ENCODE measurements around the gene KRT8.

The KRT8 gene

DNA sequence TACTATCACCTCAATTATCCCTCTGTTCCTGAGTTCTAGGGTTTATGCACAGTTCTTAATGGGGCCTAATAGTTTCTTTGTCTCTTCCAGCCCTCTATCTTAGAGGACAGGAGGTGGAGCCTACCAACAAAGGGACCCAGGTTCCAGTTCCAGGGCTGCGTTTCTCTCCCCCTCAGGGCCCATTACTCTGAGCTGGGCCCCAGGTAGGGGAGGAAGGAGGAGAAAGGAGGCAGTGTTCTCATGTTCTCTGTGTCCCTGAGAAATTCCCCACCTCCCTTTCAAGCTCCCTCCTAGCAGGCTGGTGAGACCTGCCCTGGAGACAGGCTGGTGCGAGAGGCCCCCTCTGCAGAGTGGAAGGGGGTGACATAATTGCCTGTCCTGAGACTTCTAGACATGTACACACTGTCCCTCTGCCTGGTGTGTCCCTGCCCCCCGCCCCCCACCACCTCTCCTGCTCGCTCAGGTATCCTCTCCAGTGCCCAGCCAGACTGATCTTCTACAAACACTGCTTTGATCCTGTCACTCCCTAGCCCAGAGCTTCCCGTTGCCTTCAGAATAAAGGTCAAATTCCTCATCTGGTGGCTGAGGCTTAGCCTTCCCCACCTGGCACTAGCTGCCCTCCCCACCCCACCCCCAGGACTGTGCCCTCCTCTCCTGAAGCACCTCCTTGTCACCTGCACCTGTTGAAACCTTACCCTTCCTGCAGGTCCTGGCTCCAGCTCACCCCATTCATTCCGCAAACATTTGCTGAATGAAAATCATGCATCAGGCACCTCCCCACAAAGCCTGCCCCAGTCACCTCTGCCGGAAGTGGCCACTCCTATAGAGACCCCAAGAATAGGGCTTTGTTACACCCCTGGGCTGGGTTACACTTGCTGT, 21.1 kb upstream of the KRT8 start:
- DNase-seq = no peak

DNA sequence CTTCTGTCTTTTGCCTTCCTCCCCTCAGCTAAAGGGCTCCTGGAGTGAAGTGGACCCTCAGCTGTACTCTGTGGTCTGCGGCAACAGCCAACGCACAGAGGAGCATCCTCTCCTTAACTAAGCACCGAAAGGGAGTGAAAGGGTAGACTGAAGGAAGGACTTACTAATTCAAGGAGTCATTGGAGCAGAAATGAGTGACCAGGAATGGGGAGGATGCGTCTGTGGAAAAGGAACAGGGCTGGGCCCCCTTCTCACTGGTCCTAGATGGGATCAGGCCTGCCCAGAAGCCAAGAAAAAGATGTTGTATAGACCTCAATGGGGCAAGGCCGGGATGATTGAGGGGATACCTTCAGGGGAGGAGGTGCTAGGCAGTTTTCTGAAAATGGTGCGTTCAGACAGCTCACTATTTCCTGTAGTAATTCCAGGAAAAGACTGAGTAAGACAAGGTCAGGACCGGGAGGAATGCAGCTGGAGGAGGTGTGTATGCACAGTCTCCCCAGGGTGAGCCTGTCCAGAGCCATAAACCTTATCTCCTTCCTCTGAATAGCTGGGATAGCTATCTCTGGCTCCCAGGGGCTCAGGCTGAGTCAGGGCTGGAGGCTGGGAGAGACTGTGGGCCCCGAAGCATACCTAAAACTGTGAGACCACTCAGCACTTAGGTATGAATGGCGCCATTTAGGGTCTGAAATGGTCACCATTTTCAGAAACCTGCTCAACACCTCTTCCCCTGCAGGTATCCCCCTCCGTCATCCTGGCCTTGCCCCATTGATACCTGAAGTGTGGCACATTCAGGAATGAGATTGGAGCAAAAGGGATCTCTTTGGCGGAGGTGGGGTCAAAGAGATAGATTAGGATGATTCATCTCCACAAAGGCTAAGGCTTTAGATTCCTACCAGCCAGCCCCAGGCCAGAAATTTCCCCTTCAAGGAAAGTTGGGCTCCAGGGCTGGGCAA, 20.2 kb upstream of the KRT8 start:
- DNase-seq = no peak

DNA sequence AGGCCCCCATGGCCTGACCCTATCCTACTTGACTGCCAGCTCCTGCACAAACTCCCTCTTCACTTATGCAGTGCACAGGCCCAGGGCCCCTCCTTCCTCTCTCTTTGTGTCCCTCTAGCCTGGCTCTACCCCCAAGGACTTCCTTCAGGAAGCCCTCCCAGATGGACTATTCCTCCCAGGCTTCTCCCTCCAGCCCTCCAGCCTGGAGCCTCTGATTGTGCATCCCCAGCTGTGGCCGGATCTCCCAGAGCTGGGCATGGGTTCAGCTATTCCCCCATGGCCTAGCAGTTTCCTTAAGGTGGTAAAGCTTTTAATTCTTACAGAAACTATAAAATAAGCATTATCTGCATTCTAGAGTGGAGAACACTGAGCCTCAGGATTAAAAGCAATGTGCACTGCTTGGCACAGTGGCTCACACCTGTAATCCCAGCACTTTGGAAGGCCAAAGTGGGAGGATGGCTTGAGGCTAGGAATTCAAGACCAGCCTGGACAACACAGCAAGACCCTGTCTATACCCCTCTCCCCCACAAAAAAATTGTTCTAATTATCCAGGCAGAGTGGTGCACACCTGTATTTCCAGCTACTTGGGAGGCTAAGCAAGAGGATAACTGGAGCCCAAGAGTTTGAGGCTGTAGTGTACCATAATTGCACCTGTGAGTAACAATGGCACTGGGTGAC, 16.8 kb upstream of the KRT8 start:
- DNase-seq = no peak

DNA sequence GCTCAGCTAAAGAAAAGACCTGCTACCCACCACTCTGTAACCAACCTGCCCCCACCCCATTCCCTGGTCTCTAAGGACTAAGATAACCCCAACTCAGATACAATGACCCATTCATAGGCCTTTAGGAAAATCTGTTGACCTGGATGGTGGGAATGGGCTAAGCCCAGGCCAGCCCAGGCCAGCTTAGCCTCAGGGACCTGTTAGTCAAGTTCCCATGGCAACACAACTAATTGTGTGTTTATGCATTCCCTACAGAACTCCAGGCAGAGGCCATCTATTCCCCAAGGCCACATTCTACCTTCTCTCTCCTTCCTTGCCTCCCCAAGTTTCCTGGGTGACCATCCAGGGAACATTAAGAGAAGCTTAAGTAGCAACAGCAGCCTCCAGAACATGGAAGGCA, 16.1 kb upstream of the KRT8 start:
- no peak for DNase-seq

DNA sequence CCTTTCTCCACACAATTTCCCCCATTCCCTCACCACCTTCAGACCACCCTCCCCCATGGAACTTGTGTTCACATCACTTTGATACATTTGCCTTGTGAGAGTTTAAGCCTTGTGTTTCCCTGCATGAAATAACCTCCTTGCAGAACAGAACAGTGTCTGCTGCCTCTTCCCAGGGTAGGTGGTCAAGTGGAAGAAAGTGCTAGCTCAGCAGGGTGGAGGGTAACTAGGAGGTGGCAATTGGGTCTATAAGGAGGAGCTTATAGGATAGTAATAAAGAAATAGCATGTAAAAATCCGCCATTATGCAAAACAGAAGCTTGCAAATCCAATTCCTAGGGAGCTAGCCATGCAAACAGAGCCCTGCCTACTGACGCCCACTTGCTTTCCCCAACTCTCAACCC, 13.9 kb upstream of the KRT8 start:
- no peak for DNase-seq

DNA sequence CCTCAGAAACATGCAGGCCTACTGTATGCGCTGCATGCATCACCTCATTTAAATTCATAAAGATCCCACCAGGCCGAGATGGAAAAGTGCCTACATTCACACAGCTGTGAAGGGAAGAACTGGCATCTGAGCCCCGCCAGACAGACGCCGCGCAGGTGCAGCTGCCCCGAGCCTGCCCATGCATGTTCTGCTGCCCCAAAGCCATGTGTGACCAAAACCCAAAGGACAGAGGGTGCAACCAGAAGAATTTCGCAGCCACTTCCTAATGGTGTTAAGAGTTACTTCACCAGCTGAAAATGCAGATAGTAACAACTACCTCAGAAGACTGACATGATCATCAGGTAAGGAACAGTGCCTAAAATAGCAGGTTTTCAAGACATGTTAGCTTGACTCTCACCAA, 13.5 kb upstream of the KRT8 start:
- no peak for DNase-seq

DNA sequence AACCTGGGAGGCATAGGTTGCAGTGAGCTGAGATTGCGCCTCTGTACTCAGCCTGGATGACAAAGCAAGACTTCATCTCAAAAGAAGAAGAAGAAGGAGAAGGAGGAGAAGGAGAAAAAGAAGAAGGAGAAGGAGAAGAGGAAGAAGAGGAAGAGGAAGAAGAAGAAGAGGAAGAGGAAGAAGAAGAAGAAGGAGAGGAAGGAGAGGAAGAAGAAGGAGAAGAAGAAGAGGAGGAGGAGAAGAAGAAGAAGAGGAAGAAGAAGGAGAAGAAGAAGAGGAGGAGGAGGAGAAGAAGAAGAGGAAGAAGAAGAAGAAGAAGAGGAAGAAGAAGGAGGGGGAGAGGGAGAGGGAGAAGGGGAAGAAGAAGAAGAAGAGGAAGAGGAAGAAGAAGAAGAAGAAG, 12.9 kb upstream of the KRT8 start:
- no peak for DNase-seq

DNA sequence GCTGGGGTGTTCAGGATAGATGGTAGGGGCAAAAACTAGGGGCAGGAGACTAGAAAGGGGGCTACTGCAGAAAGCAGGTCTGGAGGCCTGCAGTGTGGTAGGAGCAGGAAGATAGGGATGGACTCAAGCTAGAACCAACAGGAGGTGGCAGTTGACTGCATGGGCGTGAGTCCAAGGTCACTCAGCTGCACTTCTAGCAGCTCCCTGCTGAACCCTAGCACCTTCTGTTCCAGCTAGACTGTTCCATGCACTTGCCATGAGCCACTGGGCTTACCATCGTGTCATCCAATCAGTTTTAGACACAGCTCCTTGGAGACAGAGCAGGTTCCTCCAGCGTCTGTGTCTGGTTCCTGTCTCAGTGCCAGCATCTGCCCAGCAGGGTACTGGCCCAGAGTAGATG, 11.3 kb upstream of the KRT8 start:
- DNase-seq = no peak

DNA sequence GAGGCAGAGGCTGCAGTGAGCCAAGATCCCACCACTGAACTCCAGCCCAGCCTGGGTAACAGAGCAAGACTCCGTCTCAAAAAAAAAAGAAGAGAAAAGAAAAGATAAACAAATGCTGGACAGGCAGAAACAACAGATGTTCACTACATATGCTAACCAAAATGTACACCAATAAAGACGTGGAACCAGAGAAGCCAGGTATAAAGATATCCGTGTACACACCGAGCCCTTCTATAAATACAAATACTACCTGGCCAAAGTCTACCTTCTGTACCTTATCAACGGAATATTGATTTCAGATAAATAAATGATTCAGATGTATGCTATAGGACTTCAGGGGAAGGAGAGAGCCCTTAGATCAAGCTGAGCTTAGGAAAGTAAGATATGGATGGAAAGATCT, 10.8 kb upstream of the KRT8 start:
- no peak for DNase-seq

DNA sequence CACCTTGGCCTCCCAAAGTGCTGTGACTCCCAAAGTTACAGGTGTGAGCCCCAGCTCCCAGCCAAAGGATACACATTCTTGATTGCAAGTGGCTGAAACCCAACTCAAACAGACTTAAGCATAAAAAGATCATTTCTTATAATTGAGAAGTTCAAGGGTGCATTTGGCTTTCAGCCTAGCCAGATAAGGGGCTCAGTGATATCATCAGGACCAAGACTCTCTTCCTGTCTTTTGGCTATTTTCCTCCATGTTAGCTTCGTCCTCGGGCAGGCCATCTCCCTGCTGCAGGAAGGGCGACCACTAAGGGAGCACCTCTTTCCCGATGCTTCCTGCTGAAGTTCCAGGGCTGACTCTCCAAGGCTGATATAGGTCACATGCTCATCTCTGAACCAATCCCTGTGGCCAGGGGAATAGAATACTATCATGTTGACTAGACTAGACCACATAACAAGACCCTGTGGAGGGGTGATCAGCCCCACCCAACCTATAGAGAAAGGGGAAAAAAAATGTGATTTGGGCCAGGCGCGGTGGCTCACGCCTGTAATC, 9.8 kb upstream of the KRT8 start:
- no peak for DNase-seq

DNA sequence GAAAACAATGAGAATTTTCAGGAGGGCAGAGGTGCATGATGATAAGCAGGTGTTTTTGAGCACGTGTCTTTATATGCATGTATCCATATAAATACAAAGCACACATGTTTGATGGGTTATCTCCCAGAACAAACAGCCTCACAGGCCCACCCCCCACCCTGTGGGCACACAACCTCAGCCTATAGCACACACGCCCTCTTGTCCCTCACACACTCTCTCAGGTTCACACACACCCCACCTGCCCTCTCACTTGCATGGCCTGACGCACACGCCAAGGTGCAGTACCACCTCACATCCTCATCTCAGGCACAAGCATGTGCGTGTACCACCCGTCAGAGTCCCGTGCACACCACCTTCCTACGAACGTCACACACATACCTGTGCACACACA, 8.6 kb upstream of the KRT8 start:
- no peak for DNase-seq

DNA sequence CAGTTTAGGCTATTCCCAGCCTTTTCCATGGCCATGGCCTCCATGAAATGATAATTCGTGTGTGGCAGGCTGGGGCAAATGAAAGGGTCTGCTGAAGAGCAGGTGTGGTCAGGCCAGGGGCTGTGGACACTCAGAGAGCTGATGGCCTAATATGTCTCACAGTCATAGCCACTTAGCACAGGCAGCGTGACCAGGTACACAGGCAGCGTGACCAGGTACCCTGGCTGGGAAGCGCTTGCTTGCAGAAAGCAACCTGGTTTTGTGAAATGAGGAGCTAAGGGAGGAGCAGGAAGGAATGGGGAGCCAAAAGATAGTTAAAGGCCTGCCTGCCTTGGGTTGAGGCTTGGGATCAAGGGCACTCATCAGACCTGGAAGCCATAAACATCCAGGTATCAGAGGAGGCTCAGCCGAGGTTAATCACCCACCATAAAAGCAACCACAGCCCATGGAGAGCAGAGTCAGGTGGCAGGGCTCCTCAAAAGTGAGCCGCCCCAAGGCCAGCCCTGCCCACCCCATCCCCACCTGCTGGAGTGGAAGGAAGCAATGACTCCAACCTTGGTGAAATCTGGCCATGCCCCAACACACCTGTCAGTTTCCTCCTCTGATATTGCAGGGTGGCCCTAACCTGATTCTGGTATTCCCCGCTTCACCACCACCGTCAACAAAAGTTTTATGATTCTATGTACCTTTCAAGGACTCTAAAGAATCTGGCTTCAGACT, 8.0 kb upstream of the KRT8 start:
- DNase-seq = no peak

DNA sequence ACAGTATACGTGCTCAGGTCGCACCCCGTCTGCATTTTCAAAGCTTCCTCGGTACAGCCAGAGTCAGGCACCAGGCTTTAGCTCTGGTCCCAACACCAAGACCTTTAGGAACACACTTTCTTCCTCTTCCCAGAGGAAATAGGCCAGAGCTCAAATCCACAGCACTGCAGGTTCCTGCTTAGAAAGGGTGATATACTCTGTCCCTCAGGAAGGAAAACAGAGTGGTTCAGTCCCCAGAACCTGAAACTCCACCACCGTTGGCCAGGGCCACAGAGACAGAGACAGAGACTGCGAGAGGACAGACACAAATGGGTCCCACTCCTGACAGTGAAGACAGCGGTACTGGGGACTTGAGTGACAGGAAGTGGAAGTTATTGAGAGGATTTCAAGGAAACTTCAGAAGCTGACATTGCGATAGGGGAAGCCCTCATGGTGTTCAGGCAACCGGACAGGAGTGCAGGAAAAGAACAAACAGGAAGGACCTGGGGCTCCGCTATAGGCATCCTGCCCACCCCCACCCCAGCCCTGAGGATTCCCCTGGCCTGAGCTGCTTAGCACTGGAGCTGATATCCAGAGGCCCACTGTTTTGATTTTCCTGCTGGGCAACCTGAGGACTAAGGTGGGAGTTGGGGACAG, 5.5 kb upstream of the KRT8 start:
- DNase-seq = no peak

DNA sequence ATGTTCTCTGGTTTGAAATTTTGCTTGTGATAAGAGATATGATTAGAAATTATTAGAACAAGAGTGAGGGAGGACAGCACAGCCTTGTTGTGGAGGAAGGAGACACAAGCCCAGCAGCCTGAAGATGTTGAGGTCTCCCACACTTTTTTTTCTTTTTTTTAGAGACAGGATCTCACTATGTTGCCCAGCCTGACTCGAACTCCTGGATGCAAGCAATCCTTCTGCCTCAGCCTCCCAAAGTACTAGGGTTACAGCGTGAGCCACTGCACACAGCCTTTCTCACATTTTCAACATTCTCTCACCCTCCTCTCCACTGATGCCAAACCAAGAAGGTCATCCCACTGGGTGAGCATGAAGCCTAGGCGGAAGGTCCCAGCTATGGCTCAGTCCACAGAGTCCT, 4.9 kb upstream of the KRT8 start:
- no peak for DNase-seq

DNA sequence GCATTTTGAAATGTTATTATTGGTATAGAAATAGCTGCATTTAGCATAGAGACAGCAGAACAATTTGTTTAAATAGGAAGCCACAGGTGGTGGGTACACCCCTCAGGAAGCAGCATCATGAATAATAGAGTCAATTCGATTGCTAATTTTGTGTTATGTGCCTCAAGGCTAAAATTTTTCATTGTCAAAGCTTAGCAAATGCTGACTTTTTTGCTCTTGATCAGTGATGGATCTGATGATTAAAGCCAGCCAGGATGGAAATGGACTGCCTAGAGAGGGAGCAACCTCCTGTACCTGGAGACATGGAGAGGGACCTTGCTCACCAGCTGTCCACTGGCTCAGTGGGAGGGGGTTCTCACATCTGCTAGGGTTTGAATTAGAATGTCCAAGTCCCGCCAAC, 4.5 kb upstream of the KRT8 start:
- DNase-seq = no peak

DNA sequence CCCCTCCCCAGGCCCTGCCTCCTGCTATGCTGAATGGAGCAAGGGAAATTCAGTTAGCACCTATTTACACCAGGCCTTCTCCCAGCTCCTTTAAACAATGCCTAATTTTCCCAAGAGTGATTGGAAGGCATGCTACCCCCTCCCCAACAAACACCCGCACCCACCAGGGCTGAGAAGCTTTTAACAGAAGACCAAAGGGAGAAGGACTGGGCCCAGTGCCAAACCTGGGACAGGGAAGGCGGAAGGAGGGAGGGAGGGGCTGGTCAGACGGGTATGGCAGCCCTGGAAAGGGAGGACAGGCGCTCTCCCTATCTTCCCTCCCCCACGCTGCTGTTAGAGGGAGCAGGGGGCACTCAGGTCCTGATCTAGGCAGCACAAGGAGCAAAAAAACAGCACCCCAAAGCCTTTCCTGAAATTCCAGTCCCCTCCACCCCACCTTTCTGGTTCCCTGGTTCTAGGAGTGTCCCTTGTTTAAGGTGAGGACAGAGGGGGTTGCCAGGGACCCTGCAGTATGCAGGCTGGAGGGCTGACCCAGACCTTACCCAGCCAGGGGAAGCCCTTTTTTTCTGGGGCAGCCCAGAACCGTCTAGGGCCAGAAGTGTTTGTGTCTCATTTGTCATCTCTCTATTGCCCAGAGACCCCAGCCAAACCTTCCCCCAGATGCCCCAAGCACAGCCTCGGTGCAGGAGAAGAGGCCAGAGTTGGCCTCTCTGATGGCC, 2.4 kb upstream of the KRT8 start:
- DNase-seq = no peak

DNA sequence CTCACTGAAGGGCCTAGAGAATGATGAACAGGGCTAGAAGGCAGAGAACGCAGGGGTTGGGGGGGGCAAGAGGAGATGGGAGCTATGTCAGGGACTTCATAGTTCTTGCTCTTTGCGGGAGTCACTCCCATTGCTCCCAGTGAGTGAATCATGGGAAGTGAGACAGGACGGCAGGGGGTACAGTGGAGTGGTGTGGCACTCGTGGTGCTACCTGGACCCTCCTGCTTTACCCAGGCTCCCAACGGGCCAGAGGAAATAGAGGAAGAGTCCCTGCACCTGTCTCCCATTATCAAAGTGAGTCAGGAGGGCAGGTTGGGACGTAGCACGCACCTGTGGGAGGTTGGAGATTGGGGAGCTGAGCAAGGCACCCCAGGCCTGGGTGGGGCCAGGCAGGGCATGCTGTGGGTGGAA, 1.3 kb upstream of the KRT8 start:
- DNase-seq = no peak

DNA sequence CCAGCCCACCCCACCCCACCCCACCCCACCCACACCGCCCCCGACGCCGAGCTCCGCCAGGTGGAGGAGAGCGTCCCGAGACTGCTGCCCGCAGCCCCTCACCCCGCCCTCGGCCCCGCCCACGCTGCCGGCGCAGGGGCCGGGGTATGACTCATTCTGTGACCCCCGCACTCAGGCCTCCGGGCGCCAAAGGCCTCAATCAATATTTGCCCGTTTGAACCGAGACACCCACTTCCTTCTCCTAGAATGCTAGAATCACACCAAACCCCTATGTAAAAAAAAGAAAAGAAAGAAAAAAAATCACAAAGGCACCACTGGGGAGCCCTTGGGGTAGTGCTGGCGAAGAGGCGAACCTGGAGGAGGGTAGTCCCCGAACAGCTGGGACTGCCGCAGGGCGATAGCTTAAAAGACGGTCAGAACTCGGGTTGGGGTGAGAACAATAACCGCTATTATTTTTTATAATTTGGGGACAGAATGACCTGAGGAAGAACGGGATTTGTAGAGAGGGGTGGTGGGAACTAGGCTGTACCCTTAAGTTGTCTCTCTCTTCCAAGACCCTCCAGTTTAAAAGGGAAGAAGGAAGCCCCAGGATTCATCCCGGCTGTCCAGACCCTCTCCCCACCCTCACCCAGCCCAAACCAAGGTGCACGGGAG, 894 bp downstream of the KRT8 start:
- peak; percentile 20 for DNase-seq

DNA sequence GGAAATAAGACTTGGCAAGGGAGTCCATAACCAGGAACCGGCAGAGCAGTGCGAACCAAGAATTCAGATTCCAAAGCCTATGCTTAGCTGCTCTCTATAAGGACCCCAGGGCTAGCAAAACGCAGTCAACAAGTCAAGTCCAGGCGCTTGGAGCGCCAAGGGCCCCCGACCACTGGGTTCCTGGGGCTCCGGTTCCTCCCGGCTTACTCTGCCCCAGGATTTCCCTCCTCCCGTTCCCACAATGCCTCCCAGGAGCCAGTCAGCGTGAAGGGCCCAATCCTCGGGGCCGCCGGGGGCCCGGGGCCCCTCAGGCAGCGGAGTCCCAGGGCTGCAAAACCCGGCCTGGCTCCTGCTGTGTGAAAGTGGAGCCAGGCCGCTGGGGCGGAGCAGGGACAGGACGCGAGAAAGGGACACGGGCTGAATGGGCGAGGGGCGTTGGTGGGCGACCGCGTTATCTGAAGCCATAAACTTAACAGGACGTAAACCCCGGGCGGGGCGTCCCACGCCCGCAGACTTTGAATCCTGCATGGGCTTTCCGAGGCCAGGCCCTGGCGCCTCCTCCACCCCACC, 1.5 kb downstream of the KRT8 start:
- peak; percentile 43 for DNase-seq

Measured in activated CD4-positive, alpha-beta T cell treated with anti-CD3 and anti-CD28 coated beads, Interleukin-2, amount 50 U/mL, for 1 hour (primary cell).